GM12878 (cell line): Measurements from ENCODE around the gene HACD3. TPM values are rescaled to one million over a fixed set of nuclear protein-coding genes. Genes with fewer than 3 reads are reported as not detected.

Experiments
- ATF7 ChIP-seq: fragments of 450-650 bp; IDR thresholded peaks from 2 replicates; pipeline ENCODE4 v1.6.1; 2016; ENCODE audit warnings: low read depth, mild to moderate bottlenecking
- CREB1 ChIP-seq: IDR thresholded peaks from 2 replicates; pipeline ENCODE4 v1.6.1; 2012; ENCODE audit warnings: low read depth, mild to moderate bottlenecking, inconsistent platforms
- EZH2 ChIP-seq: IDR thresholded peaks from 2 replicates; pipeline ENCODE4 v1.6.1; 2012; ENCODE audit warnings: low read depth, mild to moderate bottlenecking, control low read depth, inconsistent platforms, low read length, borderline replicate concordance; ENCODE audit not compliant: control insufficient read depth
- HDAC6 ChIP-seq: fragments of 200-600 bp; sonication (generic); IDR thresholded peaks from one replicate; pipeline ENCODE4 v1.8.0; 2017; ENCODE audit warnings: antibody characterized with exemption; ENCODE audit not compliant: unreplicated experiment
- HDGF ChIP-seq: fragments of 450-650 bp; IDR thresholded peaks from 2 replicates; pipeline ENCODE4 v1.6.1; 2016; ENCODE audit warnings: antibody characterized with exemption
- IRF4 ChIP-seq: IDR thresholded peaks from 2 replicates; pipeline ENCODE4 v1.6.1; 2011; ENCODE audit warnings: low read depth, low read length
- IRF5 ChIP-seq: fragments of 450-650 bp; IDR thresholded peaks from 2 replicates; pipeline ENCODE4 v1.6.1; 2017; ENCODE audit warnings: borderline replicate concordance
- NFYA ChIP-seq: IDR thresholded peaks from 2 replicates; pipeline ENCODE4 v1.6.1; 2011; ENCODE audit warnings: low read depth, mild to moderate bottlenecking, low read length, improper control_type of control experiment, borderline replicate concordance
- NR2C2 ChIP-seq: IDR thresholded peaks from 2 replicates; pipeline ENCODE4 v1.6.1; 2011; ENCODE audit warnings: borderline replicate concordance, low read depth; ENCODE audit not compliant: control insufficient read depth, insufficient read length
- NR2F1 ChIP-seq: fragments of 450-650 bp; conservative IDR thresholded peaks from 2 replicates; pipeline ENCODE4 v1.6.1; 2017; ENCODE audit warnings: mild to moderate bottlenecking
- PBX3 ChIP-seq: IDR thresholded peaks from 2 replicates; pipeline ENCODE4 v1.6.1; 2011; ENCODE audit warnings: mild to moderate bottlenecking, low read depth, low read length, moderate library complexity; ENCODE audit not compliant: insufficient replicate concordance
- POLR2AphosphoS5 ChIP-seq: IDR thresholded peaks from 2 replicates; pipeline ENCODE4 v1.6.1; 2011; ENCODE audit warnings: mild to moderate bottlenecking, low read length, inconsistent platforms
- POU2F2 ChIP-seq: IDR thresholded peaks from 3 replicates; pipeline ENCODE4 v1.6.1; 2011; ENCODE audit warnings: low read depth, mild to moderate bottlenecking, low read length, borderline replicate concordance
- RCOR1 ChIP-seq: conservative IDR thresholded peaks from 2 replicates; pipeline ENCODE4 v1.6.1; 2012; ENCODE audit warnings: low read depth, low read length, improper control_type of control experiment
- RELA ChIP-seq: fragments of 450-650 bp; IDR thresholded peaks from 2 replicates; pipeline ENCODE4 v1.8.0; 2014; ENCODE audit warnings: borderline replicate concordance; ENCODE audit not compliant: partially characterized antibody
- RELB ChIP-seq: fragments of 450-650 bp; IDR thresholded peaks from 2 replicates; pipeline ENCODE4 v1.6.1; 2017; ENCODE audit warnings: low read depth, mild to moderate bottlenecking, moderate library complexity
- SIN3A ChIP-seq: IDR thresholded peaks from 2 replicates; pipeline ENCODE4 v1.6.1; 2012; ENCODE audit warnings: low read depth, low read length, improper control_type of control experiment
- SMAD1 ChIP-seq: fragments of 450-650 bp; IDR thresholded peaks from 2 replicates; pipeline ENCODE4 v1.6.1; 2018; ENCODE audit warnings: mild to moderate bottlenecking, low read depth; ENCODE audit not compliant: partially characterized antibody
- SMC3 ChIP-seq: IDR thresholded peaks from 2 replicates; pipeline ENCODE4 v1.6.1; 2011; ENCODE audit warnings: low read length, improper control_type of control experiment, borderline replicate concordance
- STAT3 ChIP-seq: IDR thresholded peaks from 2 replicates; pipeline ENCODE4 v1.6.1; 2011; ENCODE audit warnings: low read depth, low read length, improper control_type of control experiment
- TARDBP ChIP-seq: IDR thresholded peaks from 2 replicates; pipeline ENCODE4 v1.6.1; 2016; ENCODE audit warnings: borderline replicate concordance
- ZNF207 ChIP-seq: fragments of 450-650 bp; IDR thresholded peaks from 2 replicates; pipeline ENCODE4 v1.6.1; 2014; ENCODE audit warnings: antibody characterized with exemption, mild to moderate bottlenecking, borderline replicate concordance
- polyA plus RNA-seq, 11 experiments: library from polyadenylated mRNA; depleted of rRNA in 4 of 11; unstranded in 6 of 11; stranded (reverse) in 5 of 11; fragments of >200 nt; fragmentation: Nextera tagmentation in 4 of 11; fragmentation: Illumina TruSeq in 1 of 11; extraction: Ambion mirVana in 4 of 11; extraction: Trizol in 1 of 11; gene quantifications; 1 replicate in 1 of 11; 2 replicates in 10 of 11; pipeline versions ENCODE4 v1.2.1 to v1.2.3, GENCODE V29; 2011 to 2016; ENCODE audit warnings: inconsistent platforms in 2 of 11, missing spikeins in 2 of 11, low read depth in 1 of 11
- total RNA-seq, 4 experiments: library from RNA; depleted of rRNA in 3 of 4; stranded (reverse); fragments of >200 nt in 3 of 4; fragmentation: Illumina TruSeq in 1 of 4; extraction: Trizol in 1 of 4; gene quantifications; 2 replicates each; pipeline versions ENCODE4 v1.2.1 to v1.2.3, GENCODE V29; 2013 to 2021
- TF ChIP-seq, protein P1 (sequence below): IDR thresholded peaks from 2 replicates; pipeline ENCODE4 v1.6.1; 2012; ENCODE audit warnings: mild to moderate bottlenecking, low read depth, low read length

The HACD3 gene
- total and polyA plus RNA-seq, 10 of the 15 experiments (the other 5 are each of a cell fraction or from before 2014, with no cell fraction given): 25.9 to 75.8 (median 48.3) TPM

- TF ChIP-seq, protein P1, sequence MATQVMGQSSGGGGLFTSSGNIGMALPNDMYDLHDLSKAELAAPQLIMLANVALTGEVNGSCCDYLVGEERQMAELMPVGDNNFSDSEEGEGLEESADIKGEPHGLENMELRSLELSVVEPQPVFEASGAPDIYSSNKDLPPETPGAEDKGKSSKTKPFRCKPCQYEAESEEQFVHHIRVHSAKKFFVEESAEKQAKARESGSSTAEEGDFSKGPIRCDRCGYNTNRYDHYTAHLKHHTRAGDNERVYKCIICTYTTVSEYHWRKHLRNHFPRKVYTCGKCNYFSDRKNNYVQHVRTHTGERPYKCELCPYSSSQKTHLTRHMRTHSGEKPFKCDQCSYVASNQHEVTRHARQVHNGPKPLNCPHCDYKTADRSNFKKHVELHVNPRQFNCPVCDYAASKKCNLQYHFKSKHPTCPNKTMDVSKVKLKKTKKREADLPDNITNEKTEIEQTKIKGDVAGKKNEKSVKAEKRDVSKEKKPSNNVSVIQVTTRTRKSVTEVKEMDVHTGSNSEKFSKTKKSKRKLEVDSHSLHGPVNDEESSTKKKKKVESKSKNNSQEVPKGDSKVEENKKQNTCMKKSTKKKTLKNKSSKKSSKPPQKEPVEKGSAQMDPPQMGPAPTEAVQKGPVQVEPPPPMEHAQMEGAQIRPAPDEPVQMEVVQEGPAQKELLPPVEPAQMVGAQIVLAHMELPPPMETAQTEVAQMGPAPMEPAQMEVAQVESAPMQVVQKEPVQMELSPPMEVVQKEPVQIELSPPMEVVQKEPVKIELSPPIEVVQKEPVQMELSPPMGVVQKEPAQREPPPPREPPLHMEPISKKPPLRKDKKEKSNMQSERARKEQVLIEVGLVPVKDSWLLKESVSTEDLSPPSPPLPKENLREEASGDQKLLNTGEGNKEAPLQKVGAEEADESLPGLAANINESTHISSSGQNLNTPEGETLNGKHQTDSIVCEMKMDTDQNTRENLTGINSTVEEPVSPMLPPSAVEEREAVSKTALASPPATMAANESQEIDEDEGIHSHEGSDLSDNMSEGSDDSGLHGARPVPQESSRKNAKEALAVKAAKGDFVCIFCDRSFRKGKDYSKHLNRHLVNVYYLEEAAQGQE: no peak; the same call in 1 of the 2 replicates
- TF ChIP-seq EZH2: no peak
- peak; percentile 56; the same call in 1 of the 2 replicates for TF ChIP-seq HDGF
- no peak for TF ChIP-seq SMAD1
- no peak for TF ChIP-seq ATF7
- 0 out of 2 replicates have a peak, but pooled peaks have one; percentile 22 for TF ChIP-seq IRF4
- TF ChIP-seq NR2F1: peak; percentile 80
- TF ChIP-seq NFYA: no peak
- peak; percentile 94 for TF ChIP-seq POLR2AphosphoS5
- peak; percentile 66 for TF ChIP-seq CREB1
- peak; percentile 46; the same call in 1 of the 3 replicates for TF ChIP-seq POU2F2
- peak; percentile 99 for TF ChIP-seq ZNF207
- TF ChIP-seq TARDBP: peak; percentile 76
- TF ChIP-seq HDAC6: no peak
- TF ChIP-seq RELA: peak; percentile 20
- TF ChIP-seq STAT3: no peak
- TF ChIP-seq PBX3: no peak
- peak; percentile 90 for TF ChIP-seq RELB
- no peak for TF ChIP-seq RCOR1
- no peak for TF ChIP-seq NR2C2
- peak; percentile 28; the same call in 1 of the 2 replicates for TF ChIP-seq SMC3
- TF ChIP-seq IRF5: no peak
- TF ChIP-seq SIN3A: peak; percentile 78
These were observed 13.0 kb upstream of the HACD3 start, which contains the start of gene DPP8 (continued) for GRCh38 chr15:65516997-65517865.
